Spleen (tissue), 7 donors: ENCODE results near the gene TMEM184A.

Experiments used
- POLR2A ChIP-seq, 3 donors: fragments of 450-650 bp; IDR thresholded peaks; one replicate each; pipeline ENCODE4 v1.5.1; 2017; ENCODE audit warnings: antibody characterized with exemption in 3 of 3, mild to moderate bottlenecking in 1 of 3
- TF ChIP-seq, protein P1 (sequence below), 11 experiments: fragments of 200-600 bp in 7 of 11; fragments of 450-650 bp in 4 of 11; sonication (generic) in 4 of 11; IDR thresholded peaks in 8 of 11; conservative IDR thresholded peaks in 3 of 11; 1 replicate in 7 of 11; 2 replicates in 4 of 11; pipeline versions ENCODE4 v1.4.0 to v1.8.0; 2016 to 2021; ENCODE audit warnings: antibody characterized with exemption in 11 of 11, inconsistent platforms in 4 of 11, mild to moderate bottlenecking in 1 of 11
- donor health status: DM: no; HTN: no; CAD: no; lungs with moderate emphysema.
- donor health status: DM: no; HTN: no; CAD: no.
- donor health status: DM: no; HTN: no; CAD: no.

DNA sequence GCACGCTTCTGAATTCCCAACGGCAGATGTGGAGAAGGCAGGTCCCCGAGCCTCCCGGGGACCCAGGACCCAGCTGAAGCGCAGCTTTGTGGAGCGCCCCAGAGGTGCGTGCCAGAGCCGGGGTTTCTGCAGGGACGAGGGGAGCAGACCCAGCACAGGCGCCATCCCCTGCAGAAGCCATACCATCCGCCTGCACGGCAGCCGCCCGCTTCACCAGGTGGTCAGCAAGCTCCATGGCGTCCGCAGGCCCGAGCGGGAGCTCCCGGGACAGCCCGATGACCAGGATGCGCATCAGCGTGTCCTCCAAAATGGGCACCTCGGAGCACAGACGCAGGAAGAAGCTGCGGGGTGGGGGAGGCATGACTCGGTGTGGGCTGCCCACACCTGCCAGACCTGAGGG is 62.4 kb downstream of the TMEM184A start:
- TF ChIP-seq, protein P1, sequence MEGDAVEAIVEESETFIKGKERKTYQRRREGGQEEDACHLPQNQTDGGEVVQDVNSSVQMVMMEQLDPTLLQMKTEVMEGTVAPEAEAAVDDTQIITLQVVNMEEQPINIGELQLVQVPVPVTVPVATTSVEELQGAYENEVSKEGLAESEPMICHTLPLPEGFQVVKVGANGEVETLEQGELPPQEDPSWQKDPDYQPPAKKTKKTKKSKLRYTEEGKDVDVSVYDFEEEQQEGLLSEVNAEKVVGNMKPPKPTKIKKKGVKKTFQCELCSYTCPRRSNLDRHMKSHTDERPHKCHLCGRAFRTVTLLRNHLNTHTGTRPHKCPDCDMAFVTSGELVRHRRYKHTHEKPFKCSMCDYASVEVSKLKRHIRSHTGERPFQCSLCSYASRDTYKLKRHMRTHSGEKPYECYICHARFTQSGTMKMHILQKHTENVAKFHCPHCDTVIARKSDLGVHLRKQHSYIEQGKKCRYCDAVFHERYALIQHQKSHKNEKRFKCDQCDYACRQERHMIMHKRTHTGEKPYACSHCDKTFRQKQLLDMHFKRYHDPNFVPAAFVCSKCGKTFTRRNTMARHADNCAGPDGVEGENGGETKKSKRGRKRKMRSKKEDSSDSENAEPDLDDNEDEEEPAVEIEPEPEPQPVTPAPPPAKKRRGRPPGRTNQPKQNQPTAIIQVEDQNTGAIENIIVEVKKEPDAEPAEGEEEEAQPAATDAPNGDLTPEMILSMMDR (IDR thresholded peaks at IDR 0.05 in 8 of 11, conservative IDR thresholded peaks at IDR 0.05 in 3 of 11) = no peak
- TF ChIP-seq POLR2A (IDR thresholded peaks at IDR 0.05) = no peak
